GM19099 (cell line): ENCODE measurements around the gene WDTC1.

Experiments
- POLR2A ChIP-seq: IDR thresholded peaks from 3 replicates; pipeline ENCODE4 v1.6.1; 2011; ENCODE audit warnings: low read depth; ENCODE audit not compliant: insufficient read length; ENCODE audit errors: extremely low read depth

The WDTC1 gene

GRCh38 chr1:27234049-27234882 lies at the start of gene WDTC1:
Gene WDTC1 (plus strand): TSS chr1:27234632. CDS start chr1:27261055, 26,423 bp downstream.
- peak; percentile 67 for TF ChIP-seq POLR2A

GRCh38 chr1:27192039-27192529 lies 42.3 kb upstream of the WDTC1 start:
- TF ChIP-seq POLR2A, result no peak

- TF ChIP-seq POLR2A, result no peak
These were observed 41.2 kb upstream of the WDTC1 start for GRCh38 chr1:27193194-27193593.

GRCh38 chr1:27201295-27201694 lies 33.1 kb upstream of the WDTC1 start:
- TF ChIP-seq POLR2A, result no peak

- no peak for TF ChIP-seq POLR2A
These were observed 30.5 kb upstream of the WDTC1 start for GRCh38 chr1:27203946-27204345.

- TF ChIP-seq POLR2A, result no peak
These were observed 18.0 kb upstream of the WDTC1 start for GRCh38 chr1:27216466-27216865.

- TF ChIP-seq POLR2A, result no peak
These were observed 17.0 kb upstream of the WDTC1 start for GRCh38 chr1:27217401-27217800.

GRCh38 chr1:27218736-27219135 lies 15.7 kb upstream of the WDTC1 start:
- TF ChIP-seq POLR2A, result no peak

- no peak for TF ChIP-seq POLR2A
These were observed 14.3 kb upstream of the WDTC1 start for GRCh38 chr1:27220096-27220495.

- no peak for TF ChIP-seq POLR2A
These were observed 8.8 kb upstream of the WDTC1 start for GRCh38 chr1:27225621-27226020.

- TF ChIP-seq POLR2A, result no peak
These were observed 6.7 kb upstream of the WDTC1 start for GRCh38 chr1:27227765-27228164.

GRCh38 chr1:27233667-27234048 lies 774 bp upstream of the WDTC1 start:
- no peak for TF ChIP-seq POLR2A

GRCh38 chr1:27235827-27236226 lies 1.4 kb downstream of the WDTC1 start:
- no peak for TF ChIP-seq POLR2A

- TF ChIP-seq POLR2A, result no peak
These were observed 2.7 kb downstream of the WDTC1 start for GRCh38 chr1:27237112-27237511.

- TF ChIP-seq POLR2A, result no peak
These were observed 3.6 kb downstream of the WDTC1 start for GRCh38 chr1:27238032-27238431.

GRCh38 chr1:27241677-27242076 lies 7.2 kb downstream of the WDTC1 start:
- no peak for TF ChIP-seq POLR2A

GRCh38 chr1:27246194-27246593 lies 11.8 kb downstream of the WDTC1 start:
- TF ChIP-seq POLR2A, result no peak

- no peak for TF ChIP-seq POLR2A
These were observed 19.2 kb downstream of the WDTC1 start for GRCh38 chr1:27253596-27253995.

GRCh38 chr1:27255136-27255535 lies 20.7 kb downstream of the WDTC1 start:
- no peak for TF ChIP-seq POLR2A
